K562 (cell line): ENCODE data around the gene CRYGC. TPM values are rescaled to one million over a fixed set of nuclear protein-coding genes. Genes with fewer than 3 reads are reported as not detected.

ENCODE experiments used
- polyA plus RNA-seq, 8 experiments: library from polyadenylated mRNA; depleted of rRNA in 4 of 8; stranded (reverse) in 5 of 8; unstranded in 3 of 8; fragments of >200 nt; fragmentation: Nextera tagmentation in 2 of 8; fragmentation: Illumina TruSeq in 1 of 8; extraction: Ambion mirVana in 2 of 8; extraction: Trizol in 1 of 8; gene quantifications; 2 replicates each; pipeline versions ENCODE4 v1.2.1 to v1.2.3, GENCODE V29; 2011 to 2014; ENCODE audit warnings: inconsistent platforms in 1 of 8, missing spikeins in 1 of 8
- total RNA-seq, 7 experiments: library from RNA; depleted of rRNA in 6 of 7; stranded (reverse); fragments of >200 nt in 6 of 7; fragmentation: Illumina TruSeq in 2 of 7; extraction: Trizol in 2 of 7; gene quantifications; 2 replicates each; pipeline versions ENCODE4 v1.2.1 to v1.2.3, GENCODE V29; 2011 to 2021; ENCODE audit warnings: low replicate concordance in 1 of 7
- TF ChIP-seq, protein P1 (sequence below), 2 experiments: fragments of 450-650 bp; formaldehyde crosslinking in 1 of 2; IDR thresholded peaks; 2 replicates each; pipeline versions ENCODE4 v1.4.0 to v1.6.1; 2014 to 2020; ENCODE audit warnings: mild to moderate bottlenecking in 2 of 2, borderline replicate concordance in 1 of 2, low read depth in 1 of 2

Gene CRYGC
- total and polyA plus RNA-seq, 9 of the 15 experiments (the other 6 are each of a cell fraction or from before 2014, with no cell fraction given), result not detected

DNA sequence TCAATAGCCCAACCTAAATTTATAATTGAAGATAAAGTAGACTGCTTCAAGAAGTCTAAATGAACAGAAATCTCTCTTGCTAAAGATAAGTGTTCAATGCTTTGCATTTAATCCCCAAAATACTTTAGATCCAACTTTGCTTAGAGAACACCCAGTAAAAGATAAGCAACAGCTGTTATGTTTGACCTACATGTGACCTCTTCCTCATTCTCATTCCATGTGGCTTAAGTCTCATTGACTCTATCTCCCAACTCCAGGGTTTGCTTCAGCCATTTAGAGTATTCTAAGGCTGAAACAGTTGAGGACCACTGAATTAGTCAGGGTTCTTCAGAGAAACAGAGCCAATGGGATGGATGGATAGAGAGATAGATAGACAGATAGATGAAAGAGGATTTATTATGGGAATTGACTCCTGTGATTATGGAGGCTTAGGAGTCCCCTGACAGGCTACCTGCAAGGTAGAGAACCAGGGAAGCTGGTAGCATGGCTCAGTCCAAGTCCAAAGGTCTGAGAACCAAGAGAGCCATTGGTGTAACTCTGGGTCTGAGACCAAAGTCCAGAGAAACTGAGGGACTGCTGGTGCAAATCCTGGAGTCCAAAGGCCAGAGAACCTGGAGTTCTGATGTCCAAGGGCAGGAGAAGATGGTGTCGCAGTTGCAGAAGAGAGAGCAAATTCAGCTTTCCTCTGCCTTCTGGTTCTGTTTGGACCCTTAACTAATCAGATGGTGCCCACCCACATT, 37.4 kb downstream of the CRYGC start (continued):
- TF ChIP-seq, protein P1, sequence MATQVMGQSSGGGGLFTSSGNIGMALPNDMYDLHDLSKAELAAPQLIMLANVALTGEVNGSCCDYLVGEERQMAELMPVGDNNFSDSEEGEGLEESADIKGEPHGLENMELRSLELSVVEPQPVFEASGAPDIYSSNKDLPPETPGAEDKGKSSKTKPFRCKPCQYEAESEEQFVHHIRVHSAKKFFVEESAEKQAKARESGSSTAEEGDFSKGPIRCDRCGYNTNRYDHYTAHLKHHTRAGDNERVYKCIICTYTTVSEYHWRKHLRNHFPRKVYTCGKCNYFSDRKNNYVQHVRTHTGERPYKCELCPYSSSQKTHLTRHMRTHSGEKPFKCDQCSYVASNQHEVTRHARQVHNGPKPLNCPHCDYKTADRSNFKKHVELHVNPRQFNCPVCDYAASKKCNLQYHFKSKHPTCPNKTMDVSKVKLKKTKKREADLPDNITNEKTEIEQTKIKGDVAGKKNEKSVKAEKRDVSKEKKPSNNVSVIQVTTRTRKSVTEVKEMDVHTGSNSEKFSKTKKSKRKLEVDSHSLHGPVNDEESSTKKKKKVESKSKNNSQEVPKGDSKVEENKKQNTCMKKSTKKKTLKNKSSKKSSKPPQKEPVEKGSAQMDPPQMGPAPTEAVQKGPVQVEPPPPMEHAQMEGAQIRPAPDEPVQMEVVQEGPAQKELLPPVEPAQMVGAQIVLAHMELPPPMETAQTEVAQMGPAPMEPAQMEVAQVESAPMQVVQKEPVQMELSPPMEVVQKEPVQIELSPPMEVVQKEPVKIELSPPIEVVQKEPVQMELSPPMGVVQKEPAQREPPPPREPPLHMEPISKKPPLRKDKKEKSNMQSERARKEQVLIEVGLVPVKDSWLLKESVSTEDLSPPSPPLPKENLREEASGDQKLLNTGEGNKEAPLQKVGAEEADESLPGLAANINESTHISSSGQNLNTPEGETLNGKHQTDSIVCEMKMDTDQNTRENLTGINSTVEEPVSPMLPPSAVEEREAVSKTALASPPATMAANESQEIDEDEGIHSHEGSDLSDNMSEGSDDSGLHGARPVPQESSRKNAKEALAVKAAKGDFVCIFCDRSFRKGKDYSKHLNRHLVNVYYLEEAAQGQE (IDR thresholded peaks at IDR 0.05; ENCODE audit: borderline replicate concordance), result no peak
- TF ChIP-seq, protein P1 (CRISPR knock-in tag; IDR thresholded peaks at IDR 0.05; ENCODE audit: low read depth), result no peak
